T follicular helper cell (primary cell): ENCODE results near the gene RELN.

Experiments used
- DNase-seq: peaks from one replicate; pipeline ENCODE4 v3.0.0-alpha.2; 2020; ENCODE audit warnings: low read depth

Gene RELN

GRCh38 chr7:103989785-103990767 lies 618 bp upstream of the RELN start:
- DNase-seq = no peak

GRCh38 chr7:103988468-103989199 lies 824 bp downstream of the RELN start:
- no peak for DNase-seq

- DNase-seq = no peak
Measured at GRCh38 chr7:103987451-103987850, 2.0 kb downstream of the RELN start.

GRCh38 chr7:103985565-103986126 lies 3.8 kb downstream of the RELN start:
- no peak for DNase-seq

- DNase-seq = no peak
Measured at GRCh38 chr7:103984050-103984449, 5.4 kb downstream of the RELN start.

GRCh38 chr7:103983201-103983977 lies 6.1 kb downstream of the RELN start:
- DNase-seq = no peak

- DNase-seq = no peak
Measured at GRCh38 chr7:103981003-103981423, 8.4 kb downstream of the RELN start.

GRCh38 chr7:103972779-103973434 lies 16.6 kb downstream of the RELN start:
- no peak for DNase-seq

- DNase-seq = no peak
Measured at GRCh38 chr7:103967401-103967800, 22.1 kb downstream of the RELN start.

- DNase-seq = no peak
Measured at GRCh38 chr7:103966593-103967277, 22.7 kb downstream of the RELN start.

GRCh38 chr7:103964269-103964668 lies 25.2 kb downstream of the RELN start:
- DNase-seq = no peak

- no peak for DNase-seq
Measured at GRCh38 chr7:103962070-103962469, 27.4 kb downstream of the RELN start.

- DNase-seq = no peak
Measured at GRCh38 chr7:103958284-103958818, 31.1 kb downstream of the RELN start.

GRCh38 chr7:103955985-103956384 lies 33.5 kb downstream of the RELN start:
- DNase-seq = no peak

GRCh38 chr7:103952408-103952807 lies 37.0 kb downstream of the RELN start:
- no peak for DNase-seq

- DNase-seq = no peak
Measured at GRCh38 chr7:103951311-103951710, 38.1 kb downstream of the RELN start.

- no peak for DNase-seq
Measured at GRCh38 chr7:103949374-103949773, 40.1 kb downstream of the RELN start.

- no peak for DNase-seq
Measured at GRCh38 chr7:103947026-103947655, 42.3 kb downstream of the RELN start.

GRCh38 chr7:103944230-103944900 lies 45.1 kb downstream of the RELN start:
- DNase-seq = no peak
